ENCODE measurements around the gene F13A1. TPM values are rescaled to one million over a fixed set of nuclear protein-coding genes. Genes with fewer than 3 reads are reported as not detected.

The F13A1 gene
- total RNA-seq, 5 donors from 2014 or later (not counting 1 experiment from before 2014, with no cell fraction given) = 0.18 to 4.8 (median 0.37) TPM; not detected in 1

- peaks cover 16 to 19% of the 10 kb centered on the region in 2 donors for H3K27me3 Mint-ChIP-seq
- no peak overlapping the region for H3K27ac ChIP-seq (ENCODE audit: low read length)
- H3K4me3 ChIP-seq (ENCODE audit: control insufficient read depth in 1 of 2, extremely low read depth in 1 of 2, low read length in 1 of 2) = no peak overlapping the region
- H3K27ac Mint-ChIP-seq = no peak overlapping the region
- no peaks in the 10 kb centered on the region for H3K4me1 ChIP-seq (ENCODE audit: control insufficient read depth in 1 of 2, extremely low read depth in 1 of 2, insufficient read depth in 2 of 2, low read length in 2 of 2)
- ChIA-PET POLR2A (no interaction called here), CTCF (no interaction called here)
- H3K9me3 Mint-ChIP-seq = peaks cover 17 to 22% (median 20%) of the 10 kb centered on the region in 3 donors
- ATAC-seq (replicated peaks in 1 of 4) (no peak), DNase-seq (no peak)
- H3K36me3 ChIP-seq (ENCODE audit: control insufficient read depth in 2 of 2, extremely low read depth in 1 of 2, insufficient read depth in 1 of 2, low read length in 1 of 2) = no peaks in the 10 kb centered on the region
- H3K4me3 Mint-ChIP-seq = no peak overlapping the region
- no peaks in the 10 kb centered on the region for H3K4me1 Mint-ChIP-seq
- WGBS (ENCODE audit: insufficient coverage) = 100% methylated on average over 1 of the region's 3 CpGs
- H3K36me3 Mint-ChIP-seq = no peaks in the 10 kb centered on the region
- H3K27me3 ChIP-seq (replicated peaks in 1 of 2; ENCODE audit: control insufficient read depth in 2 of 2, extremely low read depth in 1 of 2, insufficient read depth in 2 of 2, low read length in 1 of 2) = peaks cover 0 to 22% of the 10 kb centered on the region in 2 experiments
- no peaks in the 10 kb centered on the region for H3K9me3 ChIP-seq
These were observed 195.0 kb downstream of the F13A1 start for GRCh38 chr6:6125495-6125894.

DNA sequence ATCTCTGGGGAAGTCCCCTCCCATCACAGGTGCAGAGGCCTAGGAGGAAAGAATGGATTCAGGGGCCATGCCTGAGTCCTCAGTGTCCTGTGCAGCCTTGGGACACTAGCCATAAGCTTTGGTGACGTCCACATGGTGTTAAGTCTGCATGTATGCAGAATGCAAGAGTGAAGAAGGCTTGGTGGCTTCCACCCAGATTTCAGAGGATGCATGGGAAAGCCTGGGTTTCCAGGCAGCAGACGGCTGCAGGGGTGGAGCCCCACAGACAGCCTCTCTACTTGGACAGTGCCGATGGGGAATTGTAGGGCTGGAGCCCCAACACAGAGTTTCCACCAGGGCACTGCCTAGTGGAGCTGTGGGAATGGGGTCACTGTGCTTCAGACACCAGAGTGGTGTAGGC, 196.7 kb downstream of the F13A1 start:
- ATAC-seq (replicated peaks in 1 of 4) = no peak
- POLR2A ChIA-PET = no interaction called here
- CTCF ChIA-PET = no interaction called here

GRCh38 chr6:6121943-6122342, 198.5 kb downstream of the F13A1 start:
- H3K27me3 ChIP-seq (replicated peaks in 1 of 2; ENCODE audit: control insufficient read depth in 2 of 2, extremely low read depth in 1 of 2, insufficient read depth in 2 of 2, low read length in 1 of 2) = peaks cover 0 to 24% of the 10 kb centered on the region in 2 experiments
- Mint-ChIP-seq H3K27me3 (peaks cover 28 to 31% of the 10 kb centered on the region in 2 donors), H3K4me1 (no peaks in the 10 kb centered on the region), H3K9me3 (peaks cover 26 to 42% (median 32%) of the 10 kb centered on the region in 3 donors), H3K4me3 (no peak overlapping the region), H3K36me3 (no peaks in the 10 kb centered on the region), H3K27ac (no peak overlapping the region)
- DNase-seq (no peak), ATAC-seq (replicated peaks in 1 of 4) (no peak)
- no peaks in the 10 kb centered on the region for H3K9me3 ChIP-seq
- no peaks in the 10 kb centered on the region for H3K4me1 ChIP-seq (ENCODE audit: control insufficient read depth in 1 of 2, extremely low read depth in 1 of 2, insufficient read depth in 2 of 2, low read length in 2 of 2)
- no peak overlapping the region for H3K4me3 ChIP-seq (ENCODE audit: control insufficient read depth in 1 of 2, extremely low read depth in 1 of 2, low read length in 1 of 2)
- H3K36me3 ChIP-seq (ENCODE audit: control insufficient read depth in 2 of 2, extremely low read depth in 1 of 2, insufficient read depth in 1 of 2, low read length in 1 of 2) = no peaks in the 10 kb centered on the region
- no peak overlapping the region for H3K27ac ChIP-seq (ENCODE audit: low read length)
- POLR2A ChIA-PET = interaction anchor here in 1 of 2 donors (0.6 kb wide), 1 partner anchor 496 kb away, joined by 4 read pairs; no protein-coding TSS in a partner anchor
- WGBS (ENCODE audit: insufficient coverage) = 78% methylated on average over 1 of the region's 1 CpG
- CTCF ChIA-PET = interaction anchor here in 1 of 2 donors (0.6 kb wide), 1 partner anchor 10 kb away, joined by 3 read pairs; no protein-coding TSS in a partner anchor

More for the DNA sequence above, 196.7 kb downstream of the F13A1 start:
- Histone ChIP-seq H3K27me3 (replicated peaks in 1 of 2; ENCODE audit: control insufficient read depth in 2 of 2, extremely low read depth in 1 of 2, insufficient read depth in 2 of 2, low read length in 1 of 2) (peaks cover 0 to 24% of the 10 kb centered on the region in 2 experiments), H3K4me3 (ENCODE audit: control insufficient read depth in 1 of 2, extremely low read depth in 1 of 2, low read length in 1 of 2) (no peak overlapping the region), H3K4me1 (ENCODE audit: control insufficient read depth in 1 of 2, extremely low read depth in 1 of 2, insufficient read depth in 2 of 2, low read length in 2 of 2) (no peaks in the 10 kb centered on the region), H3K36me3 (ENCODE audit: control insufficient read depth in 2 of 2, extremely low read depth in 1 of 2, insufficient read depth in 1 of 2, low read length in 1 of 2) (no peaks in the 10 kb centered on the region), H3K9me3 (no peaks in the 10 kb centered on the region), H3K27ac (ENCODE audit: low read length) (no peak overlapping the region)
- Mint-ChIP-seq H3K27ac (no peak overlapping the region), H3K36me3 (no peaks in the 10 kb centered on the region), H3K9me3 (peaks cover 18 to 27% (median 20%) of the 10 kb centered on the region in 3 donors), H3K4me1 (no peaks in the 10 kb centered on the region), H3K27me3 (peaks cover 20 to 23% of the 10 kb centered on the region in 2 donors), H3K4me3 (no peak overlapping the region)
- no peak for DNase-seq
- 25% methylated on average over 1 of the region's 3 CpGs for WGBS (ENCODE audit: insufficient coverage)

DNA sequence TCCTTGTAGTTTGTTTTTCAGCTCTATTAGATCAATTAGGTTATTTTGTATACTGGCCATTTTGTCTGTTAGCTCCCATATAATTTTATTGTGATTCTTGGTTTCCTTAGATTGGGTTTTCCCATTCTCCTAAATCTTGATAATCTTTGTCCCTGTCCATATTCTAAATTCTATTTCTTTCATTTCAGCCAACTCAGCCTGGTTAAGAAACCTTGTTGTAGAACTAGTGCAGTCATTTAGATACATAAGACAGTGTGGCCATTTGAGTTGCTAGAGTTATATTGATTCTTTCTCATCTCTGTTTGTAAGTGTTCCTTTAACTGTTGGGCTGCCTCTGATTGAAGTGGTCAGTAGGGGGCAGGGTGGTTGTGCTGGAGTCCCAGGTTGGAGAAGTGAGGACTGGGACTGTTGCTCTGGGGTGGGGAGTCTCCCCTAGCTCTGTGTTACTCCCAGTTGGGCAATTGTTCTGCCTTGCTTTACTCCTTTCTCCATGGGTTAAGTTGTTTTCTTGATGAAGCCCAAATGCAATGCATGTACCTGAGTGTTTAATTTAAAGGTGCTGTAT, 214.9 kb downstream of the F13A1 start:
- Histone ChIP-seq H3K27ac (ENCODE audit: low read length) (no peak overlapping the region), H3K27me3 (replicated peaks in 1 of 2; ENCODE audit: control insufficient read depth in 2 of 2, extremely low read depth in 1 of 2, insufficient read depth in 2 of 2, low read length in 1 of 2) (no peaks in the 10 kb centered on the region), H3K4me3 (ENCODE audit: control insufficient read depth in 1 of 2, extremely low read depth in 1 of 2, low read length in 1 of 2) (no peak overlapping the region), H3K9me3 (no peaks in the 10 kb centered on the region), H3K36me3 (ENCODE audit: control insufficient read depth in 2 of 2, extremely low read depth in 1 of 2, insufficient read depth in 1 of 2, low read length in 1 of 2) (no peaks in the 10 kb centered on the region), H3K4me1 (ENCODE audit: control insufficient read depth in 1 of 2, extremely low read depth in 1 of 2, insufficient read depth in 2 of 2, low read length in 2 of 2) (no peaks in the 10 kb centered on the region)
- peaks cover 22% of the 10 kb centered on the region in 2 donors for H3K27me3 Mint-ChIP-seq
- H3K9me3 Mint-ChIP-seq = peaks cover 9 to 23% (median 23%) of the 10 kb centered on the region in 3 donors
- POLR2A ChIA-PET = no interaction called here
- DNase-seq = no peak
- H3K4me1 Mint-ChIP-seq = no peaks in the 10 kb centered on the region
- no peak overlapping the region for H3K4me3 Mint-ChIP-seq
- no peak overlapping the region for H3K27ac Mint-ChIP-seq
- ATAC-seq (replicated peaks in 1 of 4) = no peak
- H3K36me3 Mint-ChIP-seq = no peaks in the 10 kb centered on the region
- CTCF ChIA-PET = interaction anchor here in 1 of 2 donors (0.6 kb wide), 1 partner anchor 787 kb away, joined by 9 read pairs; no protein-coding TSS in a partner anchor

Measured in T-cell (primary cell).